ENCODE data around the gene PPFIBP2. TPM values are rescaled to one million over a fixed set of nuclear protein-coding genes. Genes with fewer than 3 reads are reported as not detected.

Gene PPFIBP2
- total RNA-seq, 1 experiment from 2014 or later: 5.7 TPM

- TF ChIP-seq CBX3 (IDR thresholded peaks at IDR 0.05; ENCODE audit: low read depth) (no peak), FOSL1 (IDR thresholded peaks at IDR 0.05; ENCODE audit: low read depth) (no peak), ELF1 (IDR thresholded peaks at IDR 0.05; ENCODE audit: borderline replicate concordance, low read depth) (no peak), JUND (IDR thresholded peaks at IDR 0.05) (no peak), SP1 (IDR thresholded peaks at IDR 0.05; ENCODE audit: low read depth) (no peak), ATF3 (IDR thresholded peaks at IDR 0.05) (no peak), MAX (IDR thresholded peaks at IDR 0.05) (no peak), ZNF274 (IDR thresholded peaks at IDR 0.05; ENCODE audit: low read depth, low read length) (no peak), ZFX (IDR thresholded peaks at IDR 0.05) (no peak), CTCF (IDR thresholded peaks at IDR 0.05 in 2 of 3, conservative IDR thresholded peaks at IDR 0.05 in 1 of 3; ENCODE audit: borderline replicate concordance in 1 of 3, insufficient read depth in 1 of 3, low read depth in 2 of 3, low read length in 2 of 3) (no peak), REST (IDR thresholded peaks at IDR 0.05; ENCODE audit: low read depth) (no peak), POLR2A (IDR thresholded peaks at IDR 0.05; ENCODE audit: borderline replicate concordance, extremely low read depth, insufficient read depth, insufficient read length) (no peak), POLR2AphosphoS5 (IDR thresholded peaks at IDR 0.05; ENCODE audit: low read depth, low read length) (no peak), EGR1 (IDR thresholded peaks at IDR 0.05; ENCODE audit: low read depth) (no peak), YY1 (IDR thresholded peaks at IDR 0.05; ENCODE audit: extremely low read depth, insufficient replicate concordance, low read depth, low read length) (no peak)
- Histone ChIP-seq H4K20me1 (ENCODE audit: insufficient read depth) (no peaks in the 10 kb centered on the region), H2AFZ (ENCODE audit: low read depth, low read length, poor library complexity, severe bottlenecking) (no peak overlapping the region), H3K36me3 (ENCODE audit: control insufficient read depth in 1 of 2, insufficient read depth in 2 of 2, low read length in 2 of 2) (no peaks in the 10 kb centered on the region), H3K27me3 (ENCODE audit: insufficient read depth, low read length) (no peaks in the 10 kb centered on the region), H3K9me3 (ENCODE audit: control insufficient read depth in 1 of 2, insufficient read depth in 1 of 2, low read depth in 1 of 2, low read length in 2 of 2) (no peaks in the 10 kb centered on the region), H3K9me2 (ENCODE audit: insufficient read depth) (no peaks in the 10 kb centered on the region), H3K79me2 (ENCODE audit: insufficient read depth, low read length) (no peaks in the 10 kb centered on the region), H3K27ac (ENCODE audit: low read depth, low read length) (no peak overlapping the region), H3K4me1 (ENCODE audit: control insufficient read depth in 1 of 2, insufficient read depth in 2 of 2, low read length in 2 of 2) (no peaks in the 10 kb centered on the region), H3K9ac (ENCODE audit: low read length) (no peak overlapping the region), H3K4me3 (replicated peaks in 1 of 2; ENCODE audit: low read depth in 1 of 2, low read length in 2 of 2) (no peak overlapping the region), H3K4me2 (ENCODE audit: low read length) (no peak overlapping the region)
- ATAC-seq: no peak
- ChIA-PET RAD21 (ENCODE audit: low non-redundant PET in 1 of 2, low total read pairs in 2 of 2, uncharacterized antibody in 2 of 2, unreplicated experiment in 2 of 2) (no interaction called here), POLR2A (no interaction called here), CTCF (interaction anchor here (0.8 kb wide), 1 partner anchor 83 kb away, joined by 6 read pairs; no protein-coding TSS in a partner anchor)
- DNase-seq (ENCODE audit: low read depth, low spot score): no peak
- intact Hi-C loops (cut with micrococcal nuclease): no loop called here
- no TSS peak for BruUV-seq (replicated peaks)
Measured at GRCh38 chr11:7654195-7654705, 140.5 kb downstream of the PPFIBP2 start.

Measured in HCT116 (cell line).